Measurements from ENCODE around the gene SH3BP1. TPM values are rescaled to one million over a fixed set of nuclear protein-coding genes. Genes with fewer than 3 reads are reported as not detected.

The SH3BP1 gene
- total and polyA plus RNA-seq, 2 of the 8 experiments (the other 6 are each of a cell fraction or from before 2014, with no cell fraction given): 23.9 to 40.3 TPM

DNA sequence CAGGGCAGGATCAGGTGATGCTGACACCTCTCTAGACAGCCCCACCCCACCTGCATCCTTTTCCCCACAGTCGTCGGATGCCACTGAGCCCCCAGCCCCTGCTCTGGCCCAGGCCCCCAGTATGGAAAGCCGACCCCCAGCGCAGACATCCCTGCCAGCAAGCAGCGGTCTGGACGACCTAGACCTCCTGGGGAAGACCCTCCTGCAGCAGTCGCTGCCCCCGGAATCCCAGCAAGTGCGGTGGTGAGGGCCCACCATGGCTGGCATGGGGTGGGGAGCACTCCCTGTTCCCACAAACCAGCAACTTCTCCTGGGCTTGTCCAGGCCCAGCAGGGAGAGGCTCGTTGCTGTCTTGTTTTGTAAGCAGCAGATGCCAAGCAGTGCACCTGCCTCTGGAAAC lies 9.5 kb upstream of the SH3BP1 start (continued):
- TF ChIP-seq EP300 (IDR thresholded peaks at IDR 0.05; ENCODE audit: borderline replicate concordance in 1 of 2, low read depth in 2 of 2, low read length in 2 of 2) (no peak), CEBPB (IDR thresholded peaks at IDR 0.05; ENCODE audit: low read depth, low read length) (no peak)

Data from H1 (cell line).